GM21423 (cell line): ENCODE measurements around the gene KNDC1.
"Not testable (repeated sequence)": the region's sequence is repeated elsewhere in the genome, so short reads cannot be mapped to it uniquely, and the experiment has no call there.

Experiments used
- ATAC-seq: cut with Tn5 transposase; IDR thresholded peaks from one replicate; pipeline ENCODE4 v1.9.1; 2021; ENCODE audit warnings: mild to moderate bottlenecking, moderate library complexity; ENCODE audit not compliant: unreplicated experiment

Gene KNDC1

DNA sequence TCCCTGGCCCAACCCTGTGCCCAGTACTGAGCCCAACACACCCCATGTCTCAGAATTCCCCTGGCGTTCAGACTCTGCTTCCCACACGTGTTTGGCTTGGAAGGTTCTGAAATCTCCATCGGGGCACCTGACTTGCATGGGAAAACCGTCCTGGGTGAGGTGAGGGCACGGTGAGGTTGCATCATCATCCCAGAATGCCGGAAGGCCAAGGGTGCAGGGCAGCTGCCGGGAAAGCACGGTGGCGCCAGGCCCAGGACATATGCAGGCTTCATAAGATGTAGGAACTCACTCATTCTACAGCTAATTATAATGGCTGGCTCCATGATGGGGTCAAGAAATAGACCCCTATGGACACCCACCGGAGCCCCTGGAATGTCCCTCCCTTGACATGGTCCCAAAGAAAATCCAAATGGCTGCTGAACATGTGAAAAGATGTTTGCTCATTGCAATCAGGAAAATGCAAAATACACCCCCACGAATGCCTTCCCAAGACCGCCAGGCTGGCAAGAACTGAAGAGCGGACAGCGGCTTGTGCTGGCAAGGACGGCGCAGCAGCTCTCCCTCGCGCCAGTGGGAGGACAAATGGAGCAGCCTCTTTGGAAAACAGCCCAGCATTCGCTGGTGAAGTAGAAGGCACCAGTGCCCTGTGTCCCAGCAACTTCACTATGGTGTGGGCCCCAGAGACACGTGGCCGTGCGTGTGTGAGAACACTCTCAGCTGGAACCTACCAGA is 2.3 kb downstream of the KNDC1 start:
- ATAC-seq, result no peak

DNA sequence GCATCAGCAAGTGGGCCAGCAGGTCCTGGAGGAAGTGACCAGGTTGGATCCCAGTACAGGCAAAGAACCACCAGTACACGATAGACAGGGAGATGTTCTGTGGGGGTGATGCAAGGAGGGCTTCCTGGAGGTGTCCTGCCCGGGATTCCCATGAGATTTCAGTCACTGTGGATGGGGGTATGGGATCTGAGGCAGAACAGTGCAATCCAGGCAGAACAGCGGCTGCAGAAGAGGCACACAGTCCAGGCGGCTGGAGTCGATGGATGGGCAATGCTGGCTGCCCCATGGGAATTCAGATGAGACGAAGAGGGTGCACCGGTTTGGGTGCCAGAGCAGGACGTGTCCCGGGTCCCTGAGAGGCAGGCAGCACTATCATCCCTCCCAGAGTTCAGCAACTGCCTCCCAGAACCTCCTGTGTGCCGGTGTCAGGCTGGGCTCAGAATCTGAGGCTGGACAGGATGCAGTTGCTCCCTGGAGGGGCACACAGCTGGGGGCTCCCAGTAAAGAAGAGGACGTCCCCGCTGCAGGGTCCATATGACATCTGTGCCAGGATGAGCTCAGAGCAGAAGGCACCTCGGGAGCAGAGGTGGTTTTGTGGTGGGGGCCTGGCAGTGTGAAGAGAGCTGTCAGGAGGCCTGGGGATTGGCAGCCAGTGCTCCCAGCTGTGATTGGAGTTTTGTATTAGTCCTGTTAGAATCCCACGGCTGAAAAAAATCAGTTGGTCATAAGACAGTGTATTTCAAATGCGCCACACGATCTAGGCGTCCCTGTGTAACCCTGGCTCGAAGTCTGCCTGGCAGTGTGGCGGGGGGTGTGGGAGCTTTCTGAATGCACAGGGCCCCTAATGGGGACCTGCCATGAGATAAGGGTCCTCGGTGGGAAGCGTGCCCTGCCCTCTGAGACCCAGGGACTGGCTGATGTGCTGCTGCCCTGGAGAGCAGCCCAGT is 3.2 kb downstream of the KNDC1 start:
- no peak for ATAC-seq

DNA sequence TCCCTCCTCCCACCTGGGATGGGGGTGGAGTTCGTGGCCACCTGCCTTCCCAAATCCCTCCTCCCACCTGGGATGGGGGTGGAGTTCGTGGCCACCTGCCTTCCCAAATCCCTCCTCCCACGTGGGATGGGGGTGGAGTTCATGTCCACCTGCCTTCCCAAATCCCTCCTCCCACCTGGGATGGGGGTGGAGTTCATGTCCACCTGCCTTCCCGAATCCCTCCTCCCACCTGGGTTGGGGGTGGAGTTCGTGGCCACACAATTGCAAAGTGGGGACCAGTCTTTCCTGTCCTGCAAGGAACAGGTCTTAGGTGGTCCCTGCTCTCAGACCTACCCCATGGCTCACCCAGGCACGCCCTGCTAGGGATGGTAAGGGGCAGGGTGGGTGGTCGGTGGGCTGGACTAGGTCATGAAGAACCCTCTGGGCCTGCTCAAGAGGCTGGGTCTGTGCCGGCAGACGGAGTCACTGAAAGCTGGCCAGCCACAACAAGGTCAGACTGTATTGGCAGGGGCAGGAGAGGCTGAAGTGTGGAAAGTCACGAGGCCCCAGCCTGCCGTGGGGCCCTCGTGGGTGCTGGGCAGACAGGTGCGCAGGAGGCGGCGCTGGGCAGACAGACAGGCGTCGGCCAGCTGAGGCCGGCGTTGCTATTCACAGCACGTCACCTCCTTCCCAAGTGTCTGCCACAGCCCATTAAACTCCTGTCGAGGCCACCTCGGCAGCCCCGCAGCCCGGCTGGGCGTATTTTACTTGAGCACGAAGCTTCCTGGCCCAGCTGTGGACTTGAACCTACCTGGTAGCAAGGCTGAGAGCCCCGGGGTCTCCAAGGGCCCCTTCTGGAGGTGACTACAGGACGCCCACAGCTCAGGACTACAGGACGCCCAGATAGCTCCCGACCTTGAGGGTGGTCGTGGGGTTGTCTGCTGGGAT is 4.1 kb downstream of the KNDC1 start:
- no peak for ATAC-seq

DNA sequence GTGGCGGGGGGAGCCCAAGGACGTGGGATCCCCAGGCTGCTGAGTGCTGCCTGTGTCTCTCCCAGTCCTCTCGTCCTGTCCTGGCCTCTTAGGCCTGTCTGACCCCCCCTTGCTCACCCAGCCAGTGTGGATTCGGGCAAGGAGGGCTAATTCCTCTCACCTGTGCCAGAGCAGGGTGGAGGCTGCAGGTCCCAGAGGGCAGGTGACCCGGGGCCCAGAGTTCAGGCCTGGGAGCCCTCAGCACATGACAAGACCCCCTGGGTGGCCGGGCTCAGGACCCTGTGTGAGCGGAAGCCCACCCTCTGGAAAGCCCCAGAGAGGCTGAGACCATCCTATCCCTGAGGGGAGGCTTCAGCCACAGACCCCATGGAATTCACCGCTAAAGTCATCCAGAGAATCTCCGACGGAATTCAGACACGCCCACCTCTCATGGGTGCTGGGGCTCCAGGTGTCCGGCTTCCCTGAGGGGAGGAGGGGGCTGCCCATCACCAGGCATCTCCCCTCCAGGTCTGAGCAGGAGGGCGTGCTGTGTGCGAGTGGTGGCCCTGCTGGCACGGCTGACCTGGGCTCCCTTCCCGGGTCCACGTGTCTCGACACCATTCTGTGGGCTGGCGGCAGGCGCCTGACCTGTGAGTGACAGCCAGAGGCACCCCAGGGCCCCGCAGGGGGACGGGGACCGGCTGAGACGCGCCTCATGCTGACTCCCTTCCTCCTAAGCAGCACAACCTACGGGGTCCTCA is 5.0 kb downstream of the KNDC1 start:
- no peak for ATAC-seq

DNA sequence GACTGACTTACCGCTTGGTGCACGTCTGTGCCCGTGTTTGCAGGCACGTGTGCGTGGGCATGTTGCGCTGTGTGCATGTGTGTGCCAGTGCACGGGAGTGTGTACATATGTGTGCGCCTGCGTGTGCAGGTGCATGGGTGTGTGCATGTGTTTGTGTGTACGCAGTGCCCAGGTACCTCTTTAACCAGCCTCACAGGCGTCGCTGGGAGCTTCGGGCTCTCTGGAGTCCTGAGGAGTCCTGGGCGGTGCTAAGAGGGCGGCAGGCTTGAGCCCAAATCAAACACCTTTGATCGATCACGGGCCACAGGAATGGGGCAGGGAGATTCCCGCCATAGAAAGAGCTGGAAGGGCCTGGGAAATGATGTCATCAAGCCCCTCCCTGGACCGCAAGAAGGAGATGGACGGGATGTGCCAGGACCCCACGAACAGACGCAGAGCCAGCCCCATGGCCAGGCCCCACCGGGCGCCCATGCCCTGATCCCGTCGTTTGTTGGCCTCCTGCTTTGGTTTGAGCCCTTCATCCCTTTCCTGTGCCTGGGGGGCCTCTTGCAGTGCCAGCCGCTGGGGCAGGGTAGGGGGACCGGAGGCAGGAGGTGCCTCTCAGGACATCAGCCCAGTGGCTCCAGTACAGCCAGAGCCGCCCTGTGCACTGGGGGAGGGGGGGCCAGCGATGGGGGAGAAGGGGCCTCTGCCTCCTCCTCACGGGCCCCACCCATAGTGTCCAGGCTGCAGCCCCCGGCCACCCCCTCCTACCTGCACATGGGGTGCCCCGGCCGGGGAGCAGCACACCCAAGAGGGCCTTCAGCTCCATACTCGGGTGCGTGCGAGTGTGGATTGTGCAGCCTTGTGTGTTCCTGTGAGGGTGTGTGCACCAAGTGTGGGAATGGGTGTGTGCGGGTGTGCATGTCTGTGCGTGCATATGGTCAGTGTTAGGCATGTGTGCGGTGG is 5.8 kb downstream of the KNDC1 start:
- ATAC-seq, result no peak

DNA sequence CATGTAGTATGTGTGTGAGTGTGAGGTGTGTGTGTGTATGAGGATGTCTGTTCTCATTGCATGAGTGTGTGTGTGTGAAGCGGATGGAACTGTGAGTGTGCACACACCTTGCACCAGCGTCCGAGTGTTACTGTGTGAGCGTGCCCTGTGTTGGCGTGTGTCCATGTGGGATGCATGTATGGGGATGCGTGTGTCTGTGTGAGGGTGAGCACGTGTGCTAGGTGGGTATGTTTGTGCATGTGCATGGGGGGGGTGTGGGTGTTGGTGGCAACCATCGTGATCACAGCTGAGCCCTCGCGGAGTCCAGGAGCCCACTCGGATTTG is 6.4 kb downstream of the KNDC1 start:
- no peak for ATAC-seq

DNA sequence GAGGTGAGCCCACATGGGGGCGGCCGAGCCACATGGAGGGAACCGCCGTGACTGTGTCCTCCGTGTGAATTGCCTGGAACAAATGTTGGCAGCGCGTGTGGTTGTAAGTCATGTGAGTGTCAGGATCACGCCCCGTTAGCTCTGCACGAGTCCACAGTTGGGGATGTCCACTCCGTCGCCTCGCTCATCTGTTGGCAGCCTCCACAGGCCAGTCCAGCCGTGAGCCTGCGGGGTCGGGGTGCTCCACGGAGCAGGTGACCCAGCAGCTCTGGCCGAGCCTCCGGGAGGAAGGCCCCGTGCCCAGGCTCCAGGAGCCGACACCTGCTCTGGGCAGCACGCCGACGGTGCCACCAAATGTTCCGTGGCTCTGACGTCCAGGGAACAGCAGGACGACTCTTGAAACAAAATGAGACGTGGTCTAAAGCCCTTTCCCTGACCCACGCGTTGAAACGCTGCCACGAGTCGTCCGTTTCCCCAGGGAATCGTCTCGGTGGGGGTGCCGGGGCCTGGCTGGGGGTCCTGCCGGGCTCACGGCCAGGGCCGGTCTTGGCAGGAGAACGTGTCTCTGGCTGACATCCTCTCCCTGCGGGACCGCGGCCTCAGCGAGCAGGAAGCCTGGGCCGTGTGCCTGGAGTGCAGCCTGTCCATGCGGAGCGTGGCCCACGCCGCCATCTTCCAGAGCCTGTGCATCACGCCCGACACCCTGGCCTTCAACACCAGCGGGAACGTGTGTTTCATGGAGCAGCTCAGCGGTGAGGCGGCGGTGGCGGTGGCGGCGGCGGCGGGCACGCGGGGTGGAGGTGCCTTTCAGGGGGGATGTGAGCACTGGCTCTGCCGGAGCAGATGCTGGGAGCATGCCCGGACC is 7.0 kb downstream of the KNDC1 start:
- ATAC-seq, result no peak

DNA sequence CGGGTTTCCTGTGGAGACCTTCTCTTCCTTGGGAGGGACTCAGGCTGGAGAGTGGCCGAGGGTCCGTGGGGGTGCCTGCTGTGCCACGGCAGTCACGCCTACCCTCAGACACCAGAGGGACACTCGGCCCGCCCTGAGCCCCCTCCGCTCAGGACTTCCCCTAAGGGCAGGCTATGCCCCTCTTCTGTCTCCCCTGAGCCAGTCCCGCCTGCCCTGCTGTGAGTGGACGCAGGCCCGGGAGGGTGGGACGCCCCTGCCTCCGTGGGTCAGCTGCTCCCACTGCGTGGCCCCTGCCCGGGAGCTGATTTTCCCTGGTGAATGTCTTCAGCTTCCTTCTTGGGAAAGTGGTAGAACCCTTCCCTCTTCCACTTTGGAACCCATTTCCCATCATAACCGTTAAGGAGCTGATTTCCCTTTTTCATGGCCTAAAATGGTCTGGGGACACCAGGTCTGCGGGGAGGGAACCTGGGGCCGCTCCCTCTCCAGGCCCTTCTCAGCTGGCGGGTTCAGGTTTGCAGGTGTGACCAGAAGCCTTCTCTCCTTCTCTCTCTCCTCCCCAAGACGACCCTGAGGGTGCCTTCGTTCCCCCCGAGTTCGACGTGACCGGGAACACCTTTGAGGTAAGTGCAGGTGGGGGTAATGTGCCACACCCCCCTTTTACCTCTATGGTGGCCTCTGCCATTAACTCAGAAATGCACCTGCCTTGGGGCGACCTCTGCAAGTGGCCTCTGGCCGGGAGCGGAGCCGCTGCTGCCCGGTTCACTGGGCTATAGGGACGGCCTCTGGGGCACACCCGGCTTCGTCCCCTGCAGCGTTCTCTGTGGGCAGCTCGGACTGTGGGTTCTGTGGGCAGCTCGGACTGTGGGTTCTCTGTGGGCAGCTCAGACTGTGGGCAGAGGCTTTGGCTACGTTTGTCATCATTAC is 7.9 kb downstream of the KNDC1 start:
- no peak for ATAC-seq

DNA sequence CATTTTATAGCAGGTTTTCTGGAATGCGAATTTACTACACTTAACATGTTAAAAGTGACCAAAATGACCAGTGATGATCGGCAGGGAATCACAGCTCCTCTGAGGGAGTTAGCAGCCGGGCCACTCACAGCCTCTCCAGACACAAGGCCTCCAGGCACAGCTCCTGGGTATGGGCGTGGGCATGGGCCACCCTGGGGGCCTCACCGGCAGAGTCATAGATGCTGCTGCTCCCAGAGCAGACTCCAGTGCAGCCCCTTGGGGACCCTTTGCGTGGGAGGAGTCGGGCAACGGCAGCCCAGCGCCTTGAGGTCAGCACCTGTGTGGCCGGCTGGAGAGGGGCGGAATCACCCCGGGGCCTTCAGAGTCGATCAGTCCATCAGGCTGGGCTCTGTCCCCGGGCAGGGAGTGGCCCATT is 8.6 kb downstream of the KNDC1 start:
- no peak for ATAC-seq

DNA sequence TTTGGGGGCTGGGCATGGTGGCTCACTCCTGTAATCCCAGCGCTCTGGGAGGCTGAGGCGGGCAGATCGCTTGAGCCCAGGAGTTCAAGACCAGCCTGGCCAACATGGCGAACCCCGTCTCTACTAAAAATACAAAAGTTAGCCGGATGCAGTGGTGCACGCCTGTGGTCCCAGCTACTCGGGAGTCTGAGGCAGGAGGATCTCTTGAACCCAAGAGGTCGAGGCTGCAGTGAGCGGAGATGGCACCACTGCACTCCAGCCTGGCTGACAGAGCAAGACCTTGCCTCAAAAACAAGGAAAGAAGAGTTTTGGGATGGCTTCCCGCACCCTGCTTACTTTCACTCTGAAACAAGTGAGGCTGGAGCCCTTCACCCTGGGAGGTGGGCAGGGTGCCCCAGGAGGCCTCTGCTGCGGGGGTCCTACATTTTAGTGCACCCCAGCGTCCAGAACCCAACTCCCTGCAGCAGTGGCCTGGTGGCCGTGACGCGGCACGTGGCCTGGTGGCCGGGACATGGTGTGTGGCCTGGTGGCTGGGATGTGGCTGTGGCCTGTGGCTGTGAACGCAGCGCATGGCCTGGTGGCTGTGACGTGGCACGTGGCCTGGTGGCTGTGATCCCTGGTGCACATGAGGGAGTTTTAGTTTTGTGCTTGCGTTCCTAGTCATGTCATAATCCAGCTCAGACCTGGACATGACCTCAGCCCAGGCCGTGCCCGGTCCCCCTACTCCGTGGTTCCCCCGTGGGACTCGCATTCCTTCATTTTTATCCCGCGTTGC is 9.3 kb downstream of the KNDC1 start:
- no peak for ATAC-seq

DNA sequence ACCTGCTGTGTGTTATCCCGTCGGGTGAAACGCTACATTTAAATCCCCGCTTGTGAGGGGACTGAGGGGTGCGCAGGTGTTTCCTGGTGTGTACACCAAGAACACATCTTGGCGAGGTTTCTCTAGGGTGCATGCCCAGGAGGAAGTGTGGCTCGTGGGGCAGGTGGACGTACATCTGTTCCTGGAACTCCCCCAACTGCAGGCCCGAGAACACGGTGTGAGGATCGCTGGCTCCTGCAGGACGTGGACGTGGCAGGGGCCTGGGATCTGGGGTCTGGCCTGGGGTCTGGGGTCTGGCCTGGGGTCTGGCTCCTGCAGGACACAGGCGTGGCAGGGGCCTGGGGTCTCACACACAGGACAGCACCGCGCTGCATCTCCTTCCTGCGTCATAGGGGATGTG is 10.1 kb downstream of the KNDC1 start:
- ATAC-seq, result no peak

DNA sequence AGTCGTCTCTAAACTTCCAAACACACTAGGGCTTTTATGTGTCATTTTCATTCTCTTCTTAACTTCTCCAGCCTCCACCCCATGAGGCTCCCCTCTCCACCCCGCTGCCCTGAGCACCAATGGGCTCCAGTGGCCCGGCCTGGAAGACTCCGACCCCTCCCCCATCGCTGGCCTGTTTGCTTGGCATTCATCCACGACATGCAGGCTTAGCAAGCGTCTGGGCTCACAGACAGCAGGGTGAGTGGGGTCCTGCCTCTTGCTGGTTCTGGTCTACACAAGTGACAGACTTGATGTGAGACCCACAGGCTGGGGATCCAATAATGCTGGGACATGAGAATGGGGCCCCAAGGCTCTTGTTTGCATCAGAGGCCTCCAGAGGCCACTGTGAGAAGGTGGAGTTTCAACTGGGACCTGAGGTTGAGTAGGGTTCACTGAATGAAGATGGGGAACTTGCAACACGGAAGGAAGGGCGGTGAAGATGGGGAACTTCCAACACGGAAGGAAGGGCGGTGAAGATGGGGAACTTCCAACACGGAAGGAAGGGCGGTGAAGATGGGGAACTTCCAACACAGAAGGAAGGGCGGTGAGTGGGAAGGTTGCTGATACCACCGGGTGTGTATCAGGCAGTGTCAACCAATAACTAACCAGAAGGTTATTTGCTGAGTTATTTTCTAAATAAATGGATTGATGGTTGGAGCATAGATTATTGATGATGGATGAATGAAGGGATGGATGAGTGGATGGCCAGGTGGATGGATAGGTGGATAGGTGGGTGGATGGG is 14.0 kb downstream of the KNDC1 start:
- no peak for ATAC-seq

DNA sequence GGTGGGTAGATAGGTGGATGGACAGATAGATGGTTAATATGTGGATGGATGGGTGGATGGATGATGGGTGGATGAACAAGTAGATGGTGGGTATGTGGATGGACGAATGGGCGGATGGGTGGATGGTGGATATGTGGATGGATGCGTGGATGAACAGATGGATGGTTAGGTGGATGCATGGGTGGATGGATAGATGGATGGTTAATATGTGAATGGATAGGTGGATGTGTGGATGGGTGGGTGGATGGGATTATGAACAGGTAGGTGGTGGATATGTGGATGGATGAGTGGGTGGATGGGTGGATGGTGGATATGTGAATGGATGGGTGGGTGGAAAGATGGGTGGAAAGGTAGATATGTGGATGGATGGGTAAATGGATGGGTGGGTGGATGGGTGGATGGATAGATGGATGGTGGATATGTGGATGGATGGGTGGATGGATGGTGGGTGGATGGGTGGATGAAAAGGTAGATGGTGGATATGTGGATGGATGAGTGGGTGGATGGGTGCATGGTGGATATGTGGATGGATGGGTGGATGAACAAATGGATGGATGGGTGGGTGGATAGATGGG is 14.8 kb downstream of the KNDC1 start:
- no peak for ATAC-seq

DNA sequence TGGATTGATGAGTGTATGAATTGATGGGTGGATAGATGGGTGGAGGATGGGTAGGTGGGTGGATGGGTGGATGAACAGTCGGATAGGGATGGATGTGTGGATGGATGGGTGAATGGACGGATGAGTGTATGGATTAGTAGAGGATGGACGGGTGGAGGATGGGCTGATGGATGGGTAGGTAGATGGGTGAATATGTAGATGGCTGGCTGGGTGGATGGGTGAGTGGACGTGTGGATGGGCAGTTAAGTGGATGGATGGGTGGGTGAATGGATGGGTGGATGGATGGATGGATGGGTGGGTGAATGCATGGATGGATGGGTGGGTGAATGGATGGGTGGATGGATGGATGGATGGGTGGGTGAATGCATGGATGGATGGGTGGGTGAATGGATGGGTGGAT is 15.6 kb downstream of the KNDC1 start:
- ATAC-seq, result not testable (repeated sequence)

DNA sequence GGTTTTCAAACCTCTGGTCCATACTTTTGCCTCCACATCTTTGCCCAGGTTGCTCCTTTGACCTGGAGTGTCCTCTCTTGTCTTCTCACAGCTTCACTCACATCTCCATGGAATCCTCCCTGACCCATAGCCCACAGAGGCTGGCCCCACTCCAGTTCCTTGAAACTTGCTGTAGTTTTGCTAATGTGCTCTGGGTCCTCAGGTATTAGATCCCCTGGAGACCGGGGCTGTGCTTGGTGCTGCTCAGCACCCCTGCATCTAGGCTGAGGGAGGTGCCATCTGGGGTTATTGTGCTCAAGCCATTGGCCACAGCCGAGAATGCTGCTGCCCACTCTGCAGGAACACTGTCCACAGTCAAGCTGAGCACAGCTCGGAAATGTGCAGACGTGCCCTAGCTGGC is 16.5 kb downstream of the KNDC1 start:
- no peak for ATAC-seq
